SH-SY5Y (cell line): Measurements from ENCODE around the gene TP53BP1.

Source experiments
- GATA2 ChIP-seq: IDR thresholded peaks from 2 replicates; pipeline ENCODE4 v1.6.1; 2011; ENCODE audit warnings: mild to moderate bottlenecking, low read depth, low read length
- GATA3 ChIP-seq: IDR thresholded peaks from 2 replicates; pipeline ENCODE4 v1.6.1; 2011; ENCODE audit warnings: low read depth, mild to moderate bottlenecking, low read length, moderate library complexity

- TF ChIP-seq GATA2 (no peak), GATA3 (no peak)
These were observed 3.8 kb downstream of the TP53BP1 start for GRCh38 chr15:43489191-43489590.
